GM21737 (cell line): Measurements from ENCODE around the gene CLEC18A.
"Not testable (repeated sequence)": the region's sequence is repeated elsewhere in the genome, so short reads cannot be mapped to it uniquely, and the experiment has no call there.

Source experiments
- ATAC-seq: cut with Tn5 transposase; IDR thresholded peaks from one replicate; pipeline ENCODE4 v1.9.1; 2021; ENCODE audit warnings: mild to moderate bottlenecking, moderate library complexity; ENCODE audit not compliant: unreplicated experiment

CLEC18A gene

GRCh38 chr16:69930117-69930776 lies 20.9 kb upstream of the CLEC18A start:
- ATAC-seq, result no peak

GRCh38 chr16:69931631-69932030 lies 19.5 kb upstream of the CLEC18A start:
- ATAC-seq, result no peak

- no peak for ATAC-seq
These were observed 18.9 kb upstream of the CLEC18A start for GRCh38 chr16:69932228-69932627.

DNA sequence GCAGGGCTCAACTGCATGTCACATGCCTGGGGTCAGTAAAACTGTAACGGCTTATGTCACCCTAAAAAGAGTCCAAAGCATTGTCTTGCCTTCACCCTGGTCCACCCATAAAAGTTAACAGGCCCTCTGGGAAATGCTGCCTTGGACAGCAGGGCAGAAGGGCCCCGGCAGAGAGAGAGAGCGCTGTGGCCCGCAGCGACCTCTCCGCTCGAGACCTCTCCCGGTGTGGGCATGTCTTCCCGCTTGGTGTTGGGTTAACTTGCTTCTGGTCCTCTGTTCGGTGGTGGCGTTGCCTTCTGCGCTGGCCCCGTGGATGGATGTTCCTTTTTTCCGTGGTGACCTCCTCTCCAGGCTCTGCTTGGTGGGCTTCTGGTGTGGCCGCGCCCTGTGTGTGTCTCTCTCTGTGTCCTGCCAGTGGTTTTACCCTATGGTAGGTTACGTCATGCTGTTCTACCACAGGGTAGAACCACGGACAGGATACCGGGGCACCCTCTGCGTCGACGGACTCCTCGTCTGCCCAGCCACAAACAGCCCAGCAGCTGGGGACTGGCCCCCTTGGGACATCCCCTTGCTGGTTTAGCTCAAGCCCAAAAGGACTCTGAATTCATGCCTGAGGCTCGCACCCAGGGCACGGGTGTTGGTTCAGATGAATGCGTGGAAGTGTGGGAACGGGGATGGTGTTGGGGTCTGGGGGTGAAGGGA lies 18.3 kb upstream of the CLEC18A start:
- ATAC-seq, result no peak

- ATAC-seq, result no peak
These were observed 17.1 kb upstream of the CLEC18A start for GRCh38 chr16:69934044-69934443.

DNA sequence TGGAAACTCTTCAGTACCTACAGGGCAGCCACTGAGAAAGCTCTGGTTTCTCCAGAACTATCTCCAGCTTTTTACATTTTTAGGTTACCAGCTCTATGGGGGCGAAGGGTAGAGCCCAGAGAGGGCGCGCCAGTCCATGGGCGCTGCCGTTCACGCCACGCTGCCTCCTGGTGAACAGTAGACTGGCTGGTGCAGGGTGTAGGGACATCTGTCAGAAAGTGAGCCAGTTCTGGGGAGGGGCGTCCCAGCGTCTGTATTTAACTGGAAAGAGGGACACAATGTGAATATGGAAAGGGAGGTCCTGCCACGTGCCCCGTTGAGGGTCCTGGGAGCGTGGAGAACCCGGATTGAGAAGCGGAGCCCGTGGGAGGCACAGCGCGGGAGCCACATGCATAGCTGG lies 16.4 kb upstream of the CLEC18A start:
- no peak for ATAC-seq

DNA sequence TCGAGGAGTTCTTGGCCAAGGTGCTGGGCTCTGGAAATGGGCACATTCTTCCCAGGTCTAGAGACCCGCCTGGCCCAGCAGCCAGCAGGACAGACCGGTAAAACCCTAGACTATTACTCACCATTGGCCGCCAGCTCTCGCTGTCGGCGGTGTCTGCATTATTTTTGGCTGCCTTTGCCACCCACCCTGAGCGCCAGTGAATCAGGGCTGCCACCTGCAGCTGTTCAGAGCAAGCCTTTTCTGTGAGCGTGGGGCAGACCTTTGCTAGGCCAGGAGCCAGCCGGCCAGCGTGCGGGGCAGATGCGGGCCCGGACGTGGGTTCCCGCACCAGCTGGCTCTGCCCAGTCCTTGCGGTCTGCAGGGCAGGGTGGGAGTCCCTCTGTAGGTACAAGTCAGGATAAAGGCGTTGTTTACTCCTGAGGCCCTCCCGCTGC lies 15.8 kb upstream of the CLEC18A start:
- ATAC-seq, result no peak

DNA sequence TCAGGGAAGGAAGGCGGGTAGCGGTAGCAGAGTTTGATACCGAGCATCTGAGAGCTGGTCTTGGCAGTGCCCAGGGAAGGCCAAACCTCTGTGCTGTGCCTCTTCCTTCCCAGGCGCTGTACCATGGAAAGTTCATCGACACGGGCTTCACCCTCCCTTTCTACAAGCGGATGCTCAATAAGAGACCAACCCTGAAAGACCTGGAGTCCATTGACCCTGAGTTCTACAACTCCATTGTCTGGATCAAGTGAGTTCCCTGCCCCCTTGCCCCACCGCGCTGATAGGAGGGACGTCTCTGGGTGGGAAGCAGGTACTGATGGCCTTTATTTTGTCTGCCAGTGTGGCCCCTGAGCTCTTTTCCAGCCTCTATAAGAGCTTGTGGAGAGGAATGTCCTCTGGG lies 15.4 kb upstream of the CLEC18A start:
- ATAC-seq, result no peak

DNA sequence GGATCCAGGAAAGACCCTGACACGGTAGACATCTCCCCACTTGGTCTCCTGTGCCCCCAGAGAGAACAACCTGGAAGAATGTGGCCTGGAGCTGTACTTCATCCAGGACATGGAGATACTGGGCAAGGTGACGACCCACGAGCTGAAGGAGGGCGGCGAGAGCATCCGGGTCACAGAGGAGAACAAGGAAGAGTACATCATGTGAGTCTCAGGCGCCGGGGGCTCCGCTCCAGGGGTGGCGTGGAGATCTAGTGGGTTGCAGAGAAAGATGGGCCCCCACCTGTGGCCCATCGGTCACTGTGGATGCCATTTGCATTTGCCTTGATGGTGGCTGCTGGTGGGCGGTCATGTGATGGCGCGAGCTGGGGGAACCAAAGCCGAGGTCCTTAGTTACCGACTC lies 14.9 kb upstream of the CLEC18A start:
- no peak for ATAC-seq

DNA sequence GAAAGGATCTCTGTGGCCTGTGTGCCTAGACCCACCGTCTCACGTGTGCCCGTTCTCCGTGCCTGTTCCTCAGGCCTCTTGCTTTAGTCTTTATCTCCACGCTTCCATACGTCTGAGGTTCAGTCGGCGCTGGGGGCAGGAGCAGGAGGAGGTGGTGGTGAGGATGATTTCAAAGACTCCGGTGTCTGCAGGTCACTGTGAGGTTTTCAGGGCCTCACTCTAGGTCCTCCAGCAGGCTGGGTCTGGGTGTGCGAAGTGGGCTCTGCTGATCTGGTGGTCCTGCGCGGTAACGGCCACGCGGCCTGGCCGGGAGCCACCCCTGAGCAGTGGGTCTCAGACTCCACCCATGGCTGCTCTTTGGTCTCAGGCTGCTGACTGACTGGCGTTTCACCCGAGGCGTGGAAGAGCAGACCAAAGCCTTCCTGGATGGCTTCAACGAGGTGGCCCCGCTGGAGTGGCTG lies 14.4 kb upstream of the CLEC18A start:
- ATAC-seq, result no peak

- no peak for ATAC-seq
These were observed 13.6 kb upstream of the CLEC18A start for GRCh38 chr16:69937465-69937951.

- ATAC-seq, result no peak
These were observed 11.9 kb upstream of the CLEC18A start for GRCh38 chr16:69938981-69939820.

DNA sequence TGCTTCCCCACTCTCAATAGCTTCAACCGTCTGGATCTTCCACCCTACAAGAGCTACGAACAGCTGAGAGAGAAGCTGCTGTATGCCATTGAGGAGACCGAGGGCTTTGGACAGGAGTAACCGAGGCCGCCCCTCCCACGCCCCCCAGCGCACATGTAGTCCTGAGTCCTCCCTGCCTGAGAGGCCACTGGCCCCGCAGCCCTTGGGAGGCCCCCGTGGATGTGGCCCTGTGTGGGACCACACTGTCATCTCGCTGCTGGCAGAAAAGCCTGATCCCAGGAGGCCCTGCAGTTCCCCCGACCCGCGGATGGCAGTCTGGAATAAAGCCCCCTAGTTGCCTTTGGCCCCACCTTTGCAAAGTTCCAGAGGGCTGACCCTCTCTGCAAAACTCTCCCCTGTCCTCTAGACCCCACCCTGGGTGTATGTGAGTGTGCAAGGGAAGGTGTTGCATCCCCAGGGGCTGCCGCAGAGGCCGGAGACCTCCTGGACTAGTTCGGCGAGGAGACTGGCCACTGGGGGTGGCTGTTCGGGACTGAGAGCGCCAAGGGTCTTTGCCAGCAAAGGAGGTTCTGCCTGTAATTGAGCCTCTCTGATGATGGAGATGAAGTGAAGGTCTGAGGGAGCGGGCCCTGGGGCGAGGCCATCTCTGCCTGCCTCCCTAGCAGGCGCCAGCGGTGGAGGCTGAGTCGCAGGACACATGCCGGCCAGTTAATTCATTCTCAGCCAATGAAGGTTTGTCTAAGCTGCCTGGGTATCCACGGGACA lies 11.1 kb upstream of the CLEC18A start:
- ATAC-seq, result no peak

- no peak for ATAC-seq
These were observed 10.5 kb upstream of the CLEC18A start for GRCh38 chr16:69940676-69941075.

DNA sequence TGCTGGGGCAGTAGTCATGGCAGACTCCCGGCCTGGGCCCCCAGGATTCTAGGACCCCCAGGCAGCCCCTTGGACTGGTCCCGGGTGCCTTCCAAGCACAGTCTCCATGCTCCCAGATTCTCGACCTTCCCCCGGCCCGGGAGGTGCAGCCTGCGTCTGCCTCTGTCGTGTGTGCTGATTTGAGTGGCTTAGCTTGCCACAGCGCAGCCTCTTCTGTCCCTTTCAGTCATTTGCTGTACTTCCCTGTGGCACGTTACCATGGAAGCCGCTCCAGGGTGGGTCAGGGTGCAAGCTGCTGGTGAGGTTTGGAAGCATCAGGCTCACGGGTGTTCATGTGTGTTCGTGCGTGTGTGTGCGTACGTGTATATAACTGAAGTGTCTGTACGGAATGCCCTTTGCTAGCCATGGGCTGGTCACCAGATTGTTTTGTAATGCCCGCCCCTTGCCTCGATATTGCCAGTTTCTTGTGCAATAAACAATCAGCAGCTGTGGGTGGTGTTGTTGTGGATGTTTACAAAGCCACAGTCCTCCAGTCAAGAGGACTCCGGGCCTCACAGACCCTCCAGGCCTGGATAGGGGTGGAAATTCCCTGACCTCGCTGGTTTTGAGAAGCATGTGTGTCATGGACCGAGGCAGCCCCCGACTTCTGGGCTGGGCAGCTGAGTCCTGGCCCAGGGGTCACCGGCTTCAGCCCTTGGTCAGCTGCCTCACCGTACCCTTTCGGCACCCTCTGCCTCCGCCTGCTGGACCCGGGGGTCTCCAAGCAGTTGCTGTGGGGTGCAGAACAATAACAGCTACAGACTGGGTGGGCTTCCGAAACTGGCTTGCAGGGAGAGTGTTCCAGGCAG lies 9.7 kb upstream of the CLEC18A start:
- ATAC-seq, result no peak

DNA sequence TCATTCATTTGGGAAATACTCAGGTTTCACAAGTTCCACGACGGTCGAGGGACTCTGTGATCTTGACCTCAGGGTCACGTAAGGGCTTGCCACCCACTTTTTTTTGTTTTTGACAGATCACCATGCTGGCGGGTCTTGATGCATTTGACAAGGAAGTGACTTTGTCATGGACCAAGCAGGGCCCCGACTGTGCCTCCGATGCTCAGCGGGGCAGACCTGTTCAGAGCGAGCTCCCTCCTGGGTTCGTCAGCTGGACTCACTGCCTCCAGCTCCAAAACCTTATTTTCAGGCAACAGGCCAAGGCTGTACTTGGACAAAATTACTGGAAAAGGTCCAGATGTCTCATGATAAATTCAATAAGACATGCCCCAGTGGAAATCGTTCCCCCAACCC lies 9.0 kb upstream of the CLEC18A start:
- no peak for ATAC-seq

GRCh38 chr16:69942627-69943170 lies 8.4 kb upstream of the CLEC18A start:
- ATAC-seq, result no peak

DNA sequence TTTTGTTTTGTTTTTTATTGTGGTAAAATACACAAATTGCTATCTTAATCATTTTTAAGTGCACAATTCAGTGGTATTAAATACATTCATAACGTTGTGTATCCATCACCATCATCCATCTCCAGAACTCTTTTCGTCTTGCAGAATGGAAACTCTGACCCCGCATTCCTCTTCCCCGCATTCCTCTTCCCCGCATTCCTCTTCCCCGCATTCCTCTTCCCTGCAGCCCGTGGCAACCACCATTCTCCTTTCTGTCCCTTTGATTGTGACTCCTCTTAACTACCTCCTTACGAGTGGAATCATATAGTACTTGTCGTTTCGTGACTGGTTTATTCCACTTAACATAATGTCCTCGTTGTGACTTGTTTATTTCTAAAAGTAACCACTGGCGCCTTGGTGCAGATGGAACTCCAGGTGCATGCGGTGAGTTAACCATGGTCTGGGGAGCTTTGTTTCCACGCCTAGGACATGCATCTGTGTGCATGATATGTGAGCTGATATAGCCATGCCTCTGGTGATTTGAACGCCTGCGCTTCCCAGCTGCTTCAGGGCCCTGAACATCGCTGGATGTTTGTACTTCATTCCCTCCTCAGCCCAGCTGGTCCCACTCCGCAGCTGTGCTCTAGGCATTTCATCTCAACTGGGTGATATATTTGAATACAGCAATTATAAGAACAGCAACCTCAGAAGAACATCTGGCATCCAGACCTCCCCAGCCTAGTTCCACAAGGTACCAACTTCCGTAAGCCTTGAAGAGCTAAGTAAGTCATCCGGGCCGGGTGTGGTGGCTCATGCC lies 7.7 kb upstream of the CLEC18A start:
- not testable (repeated sequence) for ATAC-seq

- ATAC-seq, result not testable (repeated sequence)
These were observed 723 bp upstream of the CLEC18A start for GRCh38 chr16:69950411-69950810.
